SK-N-SH (cell line): Measurements from ENCODE around the gene GPR161. TPM values are rescaled to one million over a fixed set of nuclear protein-coding genes. Genes with fewer than 3 reads are reported as not detected.

Source experiments
- CTCF ChIA-PET: fragments of 300-600, 350-600 bp; formaldehyde crosslinking; extraction: SDS; loops from one replicate; lab custom pipeline; 2021; lab: Yijun Ruan, JAX
- POLR2A ChIA-PET: fragments of 350-600 bp; sonication (Branson Sonifier 250); formaldehyde crosslinking; extraction: SDS; loops from one replicate; lab custom pipeline; 2020; ENCODE audit warnings: antibody characterized with exemption, inconsistent platforms; lab: Yijun Ruan, JAX
- DNase-seq: peaks from one replicate; pipeline ENCODE4 v3.0.0; 2012
- H2AFZ ChIP-seq: fragments of 200-600 bp; sonication (generic); 2 replicates; pipeline ENCODE4 v1.8.1; 2016; ENCODE audit warnings: antibody characterized with exemption, mild to moderate bottlenecking, low read depth
- H3F3A ChIP-seq: fragments of 200-600 bp; sonication (generic); replicated peaks from 2 replicates; pipeline ENCODE3; 2016; ENCODE audit warnings: antibody characterized with exemption, mild to moderate bottlenecking; ENCODE audit not compliant: insufficient read depth
- H3K27ac ChIP-seq, 2 experiments: fragments of 200-500 bp in 1 of 2; fragments of 200-600 bp in 1 of 2; sonication (Bioruptor generic) in 1 of 2; sonication (generic), shearing (Covaris generic) in 1 of 2; 2 replicates each; pipeline versions ENCODE4 v1.5.1 to v1.6.1; 2014 to 2016; ENCODE audit warnings: low read depth in 2 of 2, inconsistent platforms in 1 of 2, low read length in 1 of 2, mild to moderate bottlenecking in 1 of 2, mixed read lengths in 1 of 2
- H3K27me3 ChIP-seq: fragments of 200-600 bp; sonication (generic), shearing (Covaris generic); 2 replicates; pipeline ENCODE4 v1.6.1; 2016; ENCODE audit warnings: mixed run types; ENCODE audit not compliant: insufficient read depth
- H3K36me3 ChIP-seq, 2 experiments: fragments of 200-500 bp in 1 of 2; fragments of 200-600 bp in 1 of 2; sonication (Bioruptor generic) in 1 of 2; sonication (generic) in 1 of 2; replicated peaks in 1 of 2; 2 replicates each; pipeline versions ENCODE3 to v1.5.1; 2014 to 2016; ENCODE audit warnings: low read length in 1 of 2, mild to moderate bottlenecking in 1 of 2; ENCODE audit not compliant: insufficient read depth in 2 of 2, control insufficient read depth in 1 of 2
- H3K4me1 ChIP-seq, 2 experiments: fragments of 200-500 bp in 1 of 2; fragments of 200-600 bp in 1 of 2; sonication (Bioruptor generic) in 1 of 2; sonication (generic), shearing (Covaris generic) in 1 of 2; 2 replicates each; pipeline versions ENCODE4 v1.5.1 to v1.6.1; 2014 to 2016; ENCODE audit warnings: low read depth in 1 of 2, low read length in 1 of 2, mixed run types in 1 of 2; ENCODE audit not compliant: insufficient read depth in 2 of 2, control insufficient read depth in 1 of 2
- H3K4me2 ChIP-seq: fragments of 200-600 bp; sonication (generic), shearing (Covaris generic); 2 replicates; pipeline ENCODE4 v1.6.1; 2017; ENCODE audit warnings: mixed run types
- H3K4me3 ChIP-seq, 2 experiments: fragments of 200-500 bp in 1 of 2; fragments of 200-600 bp in 1 of 2; sonication (Bioruptor generic) in 1 of 2; sonication (generic), shearing (Covaris generic) in 1 of 2; 2 replicates each; pipeline versions ENCODE4 v1.5.1 to v1.8.1; 2014 to 2016; ENCODE audit warnings: low read depth in 2 of 2, inconsistent platforms in 1 of 2, low read length in 1 of 2, mild to moderate bottlenecking in 1 of 2, mixed read lengths in 1 of 2, moderate library complexity in 1 of 2
- H3K79me2 ChIP-seq: fragments of 200-600 bp; sonication (generic); 2 replicates; pipeline ENCODE4 v1.8.1; 2017; ENCODE audit warnings: mild to moderate bottlenecking; ENCODE audit not compliant: insufficient read depth
- H3K9ac ChIP-seq: fragments of 200-600 bp; sonication (generic); 2 replicates; pipeline ENCODE4 v1.6.1; 2017; ENCODE audit warnings: mixed run types
- H3K9me2 ChIP-seq: fragments of 200-600 bp; sonication (generic); 2 replicates; pipeline ENCODE4 v1.6.1; 2017; ENCODE audit warnings: mixed run types
- H3K9me3 ChIP-seq: fragments of 200-600 bp; sonication (generic); 2 replicates; pipeline ENCODE4 v1.6.1; 2017; ENCODE audit warnings: mixed run types, mild to moderate bottlenecking, moderate library complexity
- H4K20me1 ChIP-seq: fragments of 200-600 bp; sonication (generic); 2 replicates; pipeline ENCODE4 v1.6.1; 2017; ENCODE audit warnings: mild to moderate bottlenecking, mixed run types; ENCODE audit not compliant: insufficient read depth
- ELF1 ChIP-seq: IDR thresholded peaks from 2 replicates; pipeline ENCODE4 v1.4.0; 2012
- EZH2phosphoT487 ChIP-seq: fragments of 200-600 bp; sonication (generic); IDR thresholded peaks from 2 replicates; pipeline ENCODE4 v1.6.1; 2017; ENCODE audit warnings: low read depth, mixed run types, mild to moderate bottlenecking, antibody characterized with exemption, moderate library complexity, borderline replicate concordance
- FOXM1 ChIP-seq: IDR thresholded peaks from 2 replicates; pipeline ENCODE4 v1.4.0; 2012; ENCODE audit warnings: low read depth, mild to moderate bottlenecking
- JUND ChIP-seq: IDR thresholded peaks from 2 replicates; pipeline ENCODE4 v1.4.0; 2012
- MEF2A ChIP-seq: IDR thresholded peaks from 2 replicates; pipeline ENCODE4 v1.4.0; 2012; ENCODE audit warnings: low read depth, borderline replicate concordance
- POLR2AphosphoS5 ChIP-seq: IDR thresholded peaks from 2 replicates; pipeline ENCODE4 v1.6.1; 2012; ENCODE audit warnings: low read depth, low read length
- RAD21 ChIP-seq: IDR thresholded peaks from 2 replicates; pipeline ENCODE4 v1.6.1; 2012; ENCODE audit warnings: mild to moderate bottlenecking, low read length
- REST ChIP-seq: IDR thresholded peaks from 2 replicates; pipeline ENCODE4 v1.6.1; 2012; ENCODE audit warnings: mild to moderate bottlenecking, low read depth, low read length, moderate library complexity
- RFX5 ChIP-seq: IDR thresholded peaks from 2 replicates; pipeline ENCODE4 v1.6.1; 2012; ENCODE audit warnings: mild to moderate bottlenecking, improper control_type of control experiment, low read length
- RXRA ChIP-seq: IDR thresholded peaks from 2 replicates; pipeline ENCODE4 v1.4.0; 2012; ENCODE audit warnings: low read depth, mild to moderate bottlenecking, borderline replicate concordance
- SIN3A ChIP-seq: IDR thresholded peaks from 2 replicates; pipeline ENCODE4 v1.6.1; 2012; ENCODE audit warnings: low read depth, mild to moderate bottlenecking, low read length, moderate library complexity, borderline replicate concordance
- TAF1 ChIP-seq: IDR thresholded peaks from 2 replicates; pipeline ENCODE4 v1.6.1; 2012; ENCODE audit warnings: low read depth, mild to moderate bottlenecking, low read length, moderate library complexity, borderline replicate concordance
- TCF12 ChIP-seq: IDR thresholded peaks from 2 replicates; pipeline ENCODE4 v1.4.0; 2012
- TEAD4 ChIP-seq: IDR thresholded peaks from 2 replicates; pipeline ENCODE4 v1.4.0; 2012; ENCODE audit warnings: mild to moderate bottlenecking, borderline replicate concordance; ENCODE audit not compliant: insufficient read depth
- ZBTB33 ChIP-seq: IDR thresholded peaks from 2 replicates; pipeline ENCODE4 v1.4.0; 2012; ENCODE audit warnings: low read depth, borderline replicate concordance
- WGBS: methylation state at CpG from one replicate; pipeline ENCODE4 v1.1.6; 2017; ENCODE audit warnings: low lambda C conversion rate; 5-methylcytosine and 5-hydroxymethylcytosine counted together
- polyA plus RNA-seq, 3 experiments: library from polyadenylated mRNA; depleted of rRNA; stranded (reverse); fragments of >200 nt; gene quantifications; 2 replicates each; pipeline ENCODE4 v1.2.3, GENCODE V29; 2012
- TF ChIP-seq, protein P1 (sequence below): IDR thresholded peaks from 2 replicates; pipeline ENCODE4 v1.4.0; 2012; ENCODE audit warnings: low read depth, borderline replicate concordance
- TF ChIP-seq, protein P2 (sequence below): fragments of 150-350 bp; IDR thresholded peaks from 2 replicates; pipeline ENCODE4 v1.6.1; 2016; ENCODE audit warnings: mild to moderate bottlenecking, low read depth, low read length
- TF ChIP-seq, protein P3 (sequence below): fragments of 200-600 bp; sonication (generic); IDR thresholded peaks from 2 replicates; pipeline ENCODE4 v1.6.1; 2017; ENCODE audit warnings: antibody characterized with exemption, mild to moderate bottlenecking, moderate library complexity
- TF ChIP-seq, protein P4 (sequence below): fragments of 150-350 bp; IDR thresholded peaks from 2 replicates; pipeline ENCODE4 v1.6.1; 2017; ENCODE audit warnings: antibody characterized with exemption, low read length, low read depth, borderline replicate concordance

Gene GPR161
- polyA plus RNA-seq, 1 of the 3 experiments (the other 2 are of a cell fraction), result 20.1 TPM

DNA sequence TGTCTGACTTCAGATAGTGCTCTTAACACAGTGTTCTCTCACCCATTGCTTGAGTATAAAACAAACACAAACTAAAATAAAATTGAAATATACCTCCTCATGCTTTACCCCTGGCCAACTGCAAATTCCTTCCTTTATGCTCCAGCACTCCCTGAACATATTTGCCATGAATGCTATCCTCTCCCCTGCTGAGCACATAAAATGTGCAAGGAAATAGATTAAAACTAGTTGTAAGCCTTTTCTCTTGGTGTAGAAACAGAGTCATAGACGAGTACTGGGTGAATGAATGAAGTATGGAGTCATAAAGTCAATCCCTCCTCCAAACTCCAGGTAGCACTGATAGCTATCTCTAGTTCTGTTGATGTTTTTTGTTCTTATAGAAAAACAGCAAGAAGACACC lies 2.6 kb downstream of the GPR161 start (continued):
- no peak for TF ChIP-seq REST
- TF ChIP-seq ELF1, result no peak
- TF ChIP-seq EZH2phosphoT487, result no peak
- no peak for TF ChIP-seq TAF1
- TF ChIP-seq SIN3A, result no peak
- TF ChIP-seq JUND, result no peak
- TF ChIP-seq, protein P1, sequence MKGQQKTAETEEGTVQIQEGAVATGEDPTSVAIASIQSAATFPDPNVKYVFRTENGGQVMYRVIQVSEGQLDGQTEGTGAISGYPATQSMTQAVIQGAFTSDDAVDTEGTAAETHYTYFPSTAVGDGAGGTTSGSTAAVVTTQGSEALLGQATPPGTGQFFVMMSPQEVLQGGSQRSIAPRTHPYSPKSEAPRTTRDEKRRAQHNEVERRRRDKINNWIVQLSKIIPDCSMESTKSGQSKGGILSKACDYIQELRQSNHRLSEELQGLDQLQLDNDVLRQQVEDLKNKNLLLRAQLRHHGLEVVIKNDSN, result no peak
- no peak for TF ChIP-seq RFX5
- TF ChIP-seq MEF2A, result no peak

- Histone ChIP-seq H3F3A (no peaks in the 10 kb centered on the region), H3K9me3 (no peaks in the 10 kb centered on the region), H3K9me2 (no peaks in the 10 kb centered on the region), H3K79me2 (peaks cover 99% of the 10 kb centered on the region), H3K9ac (no peak overlapping the region), H3K4me3 (no peak overlapping the region), H3K4me2 (no peak overlapping the region), H3K36me3 (peaks cover 20 to 32% of the 10 kb centered on the region in 2 experiments), H3K27me3 (no peaks in the 10 kb centered on the region), H4K20me1 (peaks cover 8% of the 10 kb centered on the region; the same call in 1 of the 2 replicates), H2AFZ (no peak overlapping the region), H3K4me1 (peaks cover 4 to 8% of the 10 kb centered on the region in 2 experiments; a peak in 2 of 4 replicates), H3K27ac (no peak overlapping the region)
- no peak for DNase-seq
- CTCF ChIA-PET, result interaction anchor here (0.9 to 2.5 kb wide), 3 partner anchors 16 to 48 kb away, joined by 3 to 16 read pairs (median 3); no protein-coding TSS in a partner anchor
- POLR2A ChIA-PET, result no interaction called here
- 92% methylated on average over 6 of the region's 6 CpGs for WGBS
- TF ChIP-seq RFX5, result no peak
- TF ChIP-seq ELF1, result no peak
- no peak for TF ChIP-seq TAF1
- TF ChIP-seq RXRA, result no peak
- TF ChIP-seq TCF12, result no peak
- TF ChIP-seq, protein P2, sequence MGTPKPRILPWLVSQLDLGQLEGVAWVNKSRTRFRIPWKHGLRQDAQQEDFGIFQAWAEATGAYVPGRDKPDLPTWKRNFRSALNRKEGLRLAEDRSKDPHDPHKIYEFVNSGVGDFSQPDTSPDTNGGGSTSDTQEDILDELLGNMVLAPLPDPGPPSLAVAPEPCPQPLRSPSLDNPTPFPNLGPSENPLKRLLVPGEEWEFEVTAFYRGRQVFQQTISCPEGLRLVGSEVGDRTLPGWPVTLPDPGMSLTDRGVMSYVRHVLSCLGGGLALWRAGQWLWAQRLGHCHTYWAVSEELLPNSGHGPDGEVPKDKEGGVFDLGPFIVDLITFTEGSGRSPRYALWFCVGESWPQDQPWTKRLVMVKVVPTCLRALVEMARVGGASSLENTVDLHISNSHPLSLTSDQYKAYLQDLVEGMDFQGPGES, result no peak
- TF ChIP-seq RAD21, result no peak
- no peak for TF ChIP-seq EZH2phosphoT487
- TF ChIP-seq, protein P3, sequence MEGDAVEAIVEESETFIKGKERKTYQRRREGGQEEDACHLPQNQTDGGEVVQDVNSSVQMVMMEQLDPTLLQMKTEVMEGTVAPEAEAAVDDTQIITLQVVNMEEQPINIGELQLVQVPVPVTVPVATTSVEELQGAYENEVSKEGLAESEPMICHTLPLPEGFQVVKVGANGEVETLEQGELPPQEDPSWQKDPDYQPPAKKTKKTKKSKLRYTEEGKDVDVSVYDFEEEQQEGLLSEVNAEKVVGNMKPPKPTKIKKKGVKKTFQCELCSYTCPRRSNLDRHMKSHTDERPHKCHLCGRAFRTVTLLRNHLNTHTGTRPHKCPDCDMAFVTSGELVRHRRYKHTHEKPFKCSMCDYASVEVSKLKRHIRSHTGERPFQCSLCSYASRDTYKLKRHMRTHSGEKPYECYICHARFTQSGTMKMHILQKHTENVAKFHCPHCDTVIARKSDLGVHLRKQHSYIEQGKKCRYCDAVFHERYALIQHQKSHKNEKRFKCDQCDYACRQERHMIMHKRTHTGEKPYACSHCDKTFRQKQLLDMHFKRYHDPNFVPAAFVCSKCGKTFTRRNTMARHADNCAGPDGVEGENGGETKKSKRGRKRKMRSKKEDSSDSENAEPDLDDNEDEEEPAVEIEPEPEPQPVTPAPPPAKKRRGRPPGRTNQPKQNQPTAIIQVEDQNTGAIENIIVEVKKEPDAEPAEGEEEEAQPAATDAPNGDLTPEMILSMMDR, result no peak
- no peak for TF ChIP-seq JUND
- no peak for TF ChIP-seq MEF2A
- TF ChIP-seq, protein P4, sequence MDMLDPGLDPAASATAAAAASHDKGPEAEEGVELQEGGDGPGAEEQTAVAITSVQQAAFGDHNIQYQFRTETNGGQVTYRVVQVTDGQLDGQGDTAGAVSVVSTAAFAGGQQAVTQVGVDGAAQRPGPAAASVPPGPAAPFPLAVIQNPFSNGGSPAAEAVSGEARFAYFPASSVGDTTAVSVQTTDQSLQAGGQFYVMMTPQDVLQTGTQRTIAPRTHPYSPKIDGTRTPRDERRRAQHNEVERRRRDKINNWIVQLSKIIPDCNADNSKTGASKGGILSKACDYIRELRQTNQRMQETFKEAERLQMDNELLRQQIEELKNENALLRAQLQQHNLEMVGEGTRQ, result no peak
- TF ChIP-seq, protein P1, result no peak
- no peak for TF ChIP-seq ZBTB33
- TF ChIP-seq POLR2AphosphoS5, result no peak
- TF ChIP-seq TEAD4, result no peak
- TF ChIP-seq FOXM1, result no peak
Measured at GRCh38 chr1:168129933-168130332, 6.8 kb downstream of the GPR161 start.
